ENCODE measurements around the gene C16orf54. TPM values are rescaled to one million over a fixed set of nuclear protein-coding genes. Genes with fewer than 3 reads are reported as not detected.

Gene C16orf54
- total and polyA plus RNA-seq, 2 of the 4 experiments (the other 2 are of a cell fraction): not detected

- no peak for ATAC-seq (ENCODE audit: low read depth)
- H3K9me1 ChIP-seq (ENCODE audit: insufficient read depth, low read length): no peaks in the 10 kb centered on the region
- H2BK120ac ChIP-seq (ENCODE audit: low read depth, low read length): no peak overlapping the region
- no peak overlapping the region for H4K5ac ChIP-seq (ENCODE audit: low read depth, low read length)
- H3K9me3 ChIP-seq (ENCODE audit: control insufficient read depth, insufficient read depth, low read length): no peaks in the 10 kb centered on the region
- peaks cover 11% of the 10 kb centered on the region for H3K27me3 ChIP-seq (ENCODE audit: control insufficient read depth, insufficient read depth, low read length)
- H3K36me3 ChIP-seq (ENCODE audit: control insufficient read depth, insufficient read depth, low read length): no peaks in the 10 kb centered on the region
- H3K4ac ChIP-seq (ENCODE audit: low read depth, low read length): no peak overlapping the region
- no peak overlapping the region for H4K91ac ChIP-seq (ENCODE audit: insufficient read depth, low read depth, low read length)
- no peak overlapping the region for H2BK5ac ChIP-seq (ENCODE audit: low read depth, low read length, poor library complexity, severe bottlenecking)
- H3K23ac ChIP-seq (ENCODE audit: low read depth, low read length): no peak overlapping the region
- H2BK20ac ChIP-seq (ENCODE audit: low read depth, low read length): no peak overlapping the region
- dilution Hi-C loops (cut with HindIII; ENCODE audit: low sequenced_read_pairs, unreplicated experiment) (no loop called here), in situ Hi-C loops (cut with MboI; ENCODE audit: low sequenced_read_pairs) (no loop called here), intact Hi-C loops (cut with micrococcal nuclease) (loop anchor here (10.0 kb wide), 1 partner anchor 753 kb away; the partner anchor contains the start of gene SPNS1)
- TF ChIP-seq MAZ (IDR thresholded peaks at IDR 0.05; ENCODE audit: borderline replicate concordance, low read depth, low read length) (no peak), RAD21 (IDR thresholded peaks at IDR 0.05; ENCODE audit: low read length) (no peak), CHD1 (IDR thresholded peaks at IDR 0.05; ENCODE audit: low read depth, low read length) (no peak), POLR2A (IDR thresholded peaks at IDR 0.05; ENCODE audit: low read depth, low read length) (no peak), RCOR1 (IDR thresholded peaks at IDR 0.05; ENCODE audit: insufficient replicate concordance, low read length) (no peak), NFE2L2 (IDR thresholded peaks at IDR 0.05; ENCODE audit: low read depth, low read length) (no peak), SMC3 (IDR thresholded peaks at IDR 0.05; ENCODE audit: low read depth, low read length) (no peak)
- CTCF ChIA-PET: no interaction called here
- DNase-seq: no peak
- no peak overlapping the region for H3K56ac ChIP-seq (ENCODE audit: extremely low read depth, insufficient read depth, low read length)
- H4K20me1 ChIP-seq (ENCODE audit: insufficient read depth, low read length): no peaks in the 10 kb centered on the region
- no TSS peak for BruUV-seq (replicated peaks)
- POLR2A ChIA-PET (ENCODE audit: unreplicated experiment): no interaction called here
- H3K79me1 ChIP-seq (ENCODE audit: low read depth in 1 of 2, low read length in 2 of 2): no peaks in the 10 kb centered on the region
- H3K9ac ChIP-seq (ENCODE audit: low read depth, low read length): no peak overlapping the region
- H2AFZ ChIP-seq (replicated peaks; ENCODE audit: low read length, poor library complexity): no peak overlapping the region
- H4K8ac ChIP-seq (ENCODE audit: low read depth in 2 of 2, low read length in 2 of 2): no peak overlapping the region
- H3K4me2 ChIP-seq (ENCODE audit: low read depth, low read length): no peak overlapping the region
- no peak overlapping the region for H2BK15ac ChIP-seq (ENCODE audit: low read depth, low read length)
- no peaks in the 10 kb centered on the region for H3K4me1 ChIP-seq (ENCODE audit: control insufficient read depth, insufficient read depth, low read length)
- H3K27ac ChIP-seq (ENCODE audit: insufficient read depth, low read length): no peak overlapping the region
- 60% methylated on average over 2 of the region's 7 CpGs; no CpG with 5 or more reads in 1 of the 2 experiments for WGBS, 2 experiments (ENCODE audit: extremely low coverage in 2 of 2, insufficient read length in 1 of 2)
- H2AK9ac ChIP-seq (replicated peaks; ENCODE audit: low read depth, low read length, poor library complexity): peak overlapping the region; percentile 62
- no peak overlapping the region for H3K4me3 ChIP-seq (ENCODE audit: insufficient read depth, low read depth, low read length)
- no peak overlapping the region for H2AK5ac ChIP-seq (ENCODE audit: low read depth, low read length)
- no peak overlapping the region for H3K14ac ChIP-seq (replicated peaks; ENCODE audit: low read depth, low read length)
- no peak overlapping the region for H3K18ac ChIP-seq (ENCODE audit: low read depth, low read length)
Observed at GRCh38 chr16:29727452-29727851, 18.3 kb downstream of the C16orf54 start.

All from IMR-90 (cell line).